Lower leg skin (tissue), 4 donors: ENCODE measurements around the gene FBXO41. TPM values are rescaled to one million over a fixed set of nuclear protein-coding genes. Genes with fewer than 3 reads are reported as not detected.

ENCODE experiments used
- DNase-seq, 2 donors: peaks; one replicate each; pipeline ENCODE4 v3.0.0-alpha.2; 2019; ENCODE audit warnings: low spot score in 2 of 2
- H3K4me3 ChIP-seq: fragments of 200-600 bp; sonication (generic); 2 replicates; pipeline ENCODE4 v1.5.1; 2017; ENCODE audit warnings: mild to moderate bottlenecking, low read depth; ENCODE audit not compliant: poor library complexity, severe bottlenecking
- CTCF ChIP-seq, 3 donors: fragments of 450-650 bp; IDR thresholded peaks; one replicate each; pipeline ENCODE4 v1.5.1; 2016; ENCODE audit warnings: antibody characterized with exemption in 3 of 3, mild to moderate bottlenecking in 3 of 3, moderate library complexity in 2 of 3
- POLR2A ChIP-seq, 2 donors: fragments of 450-650 bp; IDR thresholded peaks; one replicate each; pipeline ENCODE4 v1.6.1; 2016 to 2017; ENCODE audit warnings: antibody characterized with exemption in 2 of 2, mild to moderate bottlenecking in 1 of 2, moderate library complexity in 1 of 2
- WGBS, 2 donors: methylation state at CpG; one replicate each; pipeline ENCODE4 v1.1.5; 2018; 5-methylcytosine and 5-hydroxymethylcytosine counted together
- intact Hi-C: fragments of 100-400 bp; cut with DNase I; formaldehyde crosslinking; loops from one replicate; pipeline ENCODE4 v1.15.0; 2023; ENCODE audit warnings: low total_unique reads
- total RNA-seq, 4 donors: library from RNA; depleted of rRNA; stranded (reverse); fragments of >200 nt; gene quantifications; one replicate each; pipeline ENCODE4 v1.1.0, GENCODE V29; 2016

FBXO41 gene
- total RNA-seq, 4 donors from 2014 or later, result 2.9 to 4.1 (median 3.3) TPM

- intact Hi-C loops, result no loop called here
- TF ChIP-seq CTCF (IDR thresholded peaks at IDR 0.05) (no peak), POLR2A (IDR thresholded peaks at IDR 0.05) (no peak)
- DNase-seq, result no peak
- 82 to 93% methylated on average over 1 of the region's 1 CpG for WGBS, 2 donors
- H3K4me3 ChIP-seq, result no peak overlapping the region
Observed at GRCh38 chr2:73272270-73272669, 12.0 kb downstream of the FBXO41 start.

- TF ChIP-seq POLR2A (IDR thresholded peaks at IDR 0.05) (no peak), CTCF (IDR thresholded peaks at IDR 0.05) (no peak)
- intact Hi-C loops, result no loop called here
- H3K4me3 ChIP-seq, result no peak overlapping the region
- 15 to 42% methylated on average over 8 to 22 of the region's 22 CpGs for WGBS, 2 donors
- no peak for DNase-seq
Observed at GRCh38 chr2:73269686-73270465, 14.4 kb downstream of the FBXO41 start.

GRCh38 chr2:73268830-73269685 is 15.2 kb downstream of the FBXO41 start:
- TF ChIP-seq CTCF (IDR thresholded peaks at IDR 0.05), result no peak
- TF ChIP-seq POLR2A (IDR thresholded peaks at IDR 0.05), result no peak

GRCh38 chr2:73268366-73268829 is 15.9 kb downstream of the FBXO41 start:
- intact Hi-C loops, result no loop called here
- TF ChIP-seq CTCF (IDR thresholded peaks at IDR 0.05) (no peak), POLR2A (IDR thresholded peaks at IDR 0.05) (no peak)

More at GRCh38 chr2:73268830-73269685, 15.2 kb downstream of the FBXO41 start:
- no peak for DNase-seq
- intact Hi-C loops, result no loop called here
- 6 to 13% methylated on average over 53 to 56 of the region's 113 CpGs for WGBS, 2 donors
- H3K4me3 ChIP-seq, result no peak overlapping the region

GRCh38 chr2:73267008-73267407 is 17.3 kb downstream of the FBXO41 start:
- no peak overlapping the region for H3K4me3 ChIP-seq
- WGBS, 2 donors, result 92 to 98% methylated on average over 4 of the region's 4 CpGs
- no peak for TF ChIP-seq POLR2A (IDR thresholded peaks at IDR 0.05)
- TF ChIP-seq CTCF (IDR thresholded peaks at IDR 0.05), result no peak
- DNase-seq, result no peak
- intact Hi-C loops, result no loop called here

More at GRCh38 chr2:73268366-73268829, 15.9 kb downstream of the FBXO41 start:
- no peak overlapping the region for H3K4me3 ChIP-seq
- 22 to 40% methylated on average over 12 to 14 of the region's 14 CpGs for WGBS, 2 donors
- DNase-seq, result no peak
